ENCODE results near the gene RAMACL.
"Not testable (repeated sequence)": the region's sequence is repeated elsewhere in the genome, so short reads cannot be mapped to it uniquely, and the experiment has no call there.

The RAMACL gene

DNA sequence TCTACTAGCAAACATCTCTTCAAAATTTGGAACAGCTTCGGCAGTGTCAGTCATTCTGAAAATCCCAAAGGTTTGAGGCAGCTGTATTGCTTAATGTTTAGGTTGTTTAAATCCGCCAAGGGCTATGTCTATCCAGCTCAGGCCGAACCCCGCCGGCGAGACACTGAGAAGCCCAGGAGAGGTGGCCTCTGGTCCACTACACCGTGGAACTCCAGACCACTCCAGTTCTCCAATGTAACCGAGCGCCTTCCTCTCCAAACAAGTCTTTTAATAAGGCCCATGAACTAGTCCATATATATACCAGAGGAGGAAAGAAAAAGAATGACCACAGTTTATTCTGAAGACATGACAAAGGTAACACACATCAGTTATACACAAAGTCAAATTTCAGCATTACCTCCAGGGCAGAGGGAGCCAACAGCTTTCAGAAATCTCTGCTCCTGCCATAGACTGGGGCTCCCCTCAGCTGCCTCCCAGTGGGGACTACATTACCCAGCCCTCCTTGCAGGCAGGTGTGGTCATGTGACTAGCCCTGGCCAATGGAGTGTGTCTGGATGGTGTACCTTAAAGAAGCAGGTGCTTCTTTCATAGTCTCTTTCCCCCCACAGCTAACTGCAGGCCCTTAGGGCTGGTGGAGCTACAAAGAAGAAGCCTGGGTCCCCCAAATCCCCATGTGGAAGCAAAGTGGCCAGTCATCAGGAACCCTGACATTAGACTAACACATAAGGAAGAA lies at the start of gene RAMACL:
TSS of gene RAMACL (minus strand) at position 255 of the 733 bp plus-strand sequence. CDS start at position 54, 201 bp downstream.
- Mint-ChIP-seq H3K4me1 (peaks cover 36 to 49% of the 10 kb centered on the region in 2 donors), H3K27me3 (no peaks in the 10 kb centered on the region), H3K27ac (no peak within 1 kb of the TSS), H3K4me3 (peak within 1 kb of the TSS in 1 of 2 donors; percentile 37), H3K36me3 (no peaks in the 10 kb centered on the region), H3K9me3 (no peaks in the 10 kb centered on the region)
- ATAC-seq (replicated peaks) (peak; percentile 53 to 54), DNase-seq (peak; percentile 38)

DNA sequence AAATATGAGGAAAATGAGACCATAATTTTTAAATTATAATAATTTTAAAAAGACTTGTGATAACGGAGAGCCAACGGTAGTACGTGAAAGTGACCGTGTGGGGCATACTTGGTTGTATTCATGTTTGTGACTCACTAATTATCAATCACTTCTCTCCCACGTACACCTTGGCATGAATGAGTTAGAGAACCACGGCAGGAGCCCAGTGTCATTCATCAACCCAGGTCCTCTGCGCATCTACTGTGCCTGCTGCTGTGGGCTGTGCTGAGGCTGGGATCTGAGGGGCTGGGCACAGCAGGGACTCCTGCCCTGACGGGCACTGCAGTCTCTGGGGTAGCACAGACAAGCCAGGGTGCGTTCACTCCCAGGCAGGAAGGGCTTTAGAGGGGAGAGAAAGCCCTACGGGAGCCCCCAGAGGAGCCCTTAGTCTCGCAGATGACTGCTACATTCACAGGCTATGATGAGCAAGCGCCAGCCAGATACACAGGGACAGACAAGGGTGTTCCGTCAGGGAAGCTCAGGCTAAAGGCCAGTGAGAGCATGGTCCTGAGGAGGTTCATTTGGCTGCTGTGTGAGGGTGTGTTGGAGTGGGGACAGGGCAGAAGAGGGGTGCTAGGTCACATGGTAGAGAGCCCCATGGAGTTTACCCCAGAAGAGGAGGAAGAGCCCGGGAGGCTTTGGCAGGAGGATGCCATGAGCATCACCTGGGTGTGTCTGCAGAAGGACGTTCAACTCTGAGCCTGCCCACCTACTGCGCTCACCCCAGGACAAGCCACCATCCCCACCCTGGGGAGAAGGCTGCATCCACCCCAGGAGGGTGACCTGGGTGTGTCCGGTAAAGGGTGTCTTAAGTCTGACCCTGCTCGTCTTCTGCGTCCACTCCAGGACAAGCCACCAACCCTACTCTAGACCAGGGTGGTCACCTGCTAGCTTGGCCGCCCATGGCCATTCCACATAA lies 48.8 kb upstream of the RAMACL start:
- H3K9me3 Mint-ChIP-seq, result peaks cover 5% of the 10 kb centered on the region in 2 donors
- no peak overlapping the region for H3K4me3 Mint-ChIP-seq
- no peak for DNase-seq
- H3K27me3 Mint-ChIP-seq, result peaks cover 48 to 62% of the 10 kb centered on the region in 2 donors
- peaks cover 47 to 79% of the 10 kb centered on the region in 2 donors for H3K4me1 Mint-ChIP-seq
- ATAC-seq (replicated peaks), result no peak
- no peak overlapping the region for H3K27ac Mint-ChIP-seq
- peaks cover 8 to 13% of the 10 kb centered on the region in 2 donors for H3K36me3 Mint-ChIP-seq

DNA sequence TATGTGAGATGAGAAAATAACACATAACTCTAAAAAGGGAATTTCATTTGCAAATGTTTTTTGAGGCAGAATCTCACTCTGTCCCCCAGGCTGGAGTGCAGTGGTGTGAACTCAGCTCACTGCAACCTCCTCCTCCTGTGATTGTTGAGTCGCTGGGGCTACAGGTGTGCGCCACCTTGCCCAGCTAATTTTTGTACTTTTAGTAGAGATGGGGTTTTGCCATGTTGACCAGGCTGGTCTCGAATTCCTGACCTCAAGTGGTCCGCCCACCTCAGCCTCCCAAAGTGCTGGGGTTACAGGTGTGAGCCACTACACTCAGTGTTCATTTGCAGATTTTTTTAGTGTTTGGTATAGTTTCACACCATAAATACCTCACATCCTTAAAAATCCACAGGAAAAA lies 48.1 kb upstream of the RAMACL start:
- ATAC-seq (replicated peaks), result not testable (repeated sequence)

DNA sequence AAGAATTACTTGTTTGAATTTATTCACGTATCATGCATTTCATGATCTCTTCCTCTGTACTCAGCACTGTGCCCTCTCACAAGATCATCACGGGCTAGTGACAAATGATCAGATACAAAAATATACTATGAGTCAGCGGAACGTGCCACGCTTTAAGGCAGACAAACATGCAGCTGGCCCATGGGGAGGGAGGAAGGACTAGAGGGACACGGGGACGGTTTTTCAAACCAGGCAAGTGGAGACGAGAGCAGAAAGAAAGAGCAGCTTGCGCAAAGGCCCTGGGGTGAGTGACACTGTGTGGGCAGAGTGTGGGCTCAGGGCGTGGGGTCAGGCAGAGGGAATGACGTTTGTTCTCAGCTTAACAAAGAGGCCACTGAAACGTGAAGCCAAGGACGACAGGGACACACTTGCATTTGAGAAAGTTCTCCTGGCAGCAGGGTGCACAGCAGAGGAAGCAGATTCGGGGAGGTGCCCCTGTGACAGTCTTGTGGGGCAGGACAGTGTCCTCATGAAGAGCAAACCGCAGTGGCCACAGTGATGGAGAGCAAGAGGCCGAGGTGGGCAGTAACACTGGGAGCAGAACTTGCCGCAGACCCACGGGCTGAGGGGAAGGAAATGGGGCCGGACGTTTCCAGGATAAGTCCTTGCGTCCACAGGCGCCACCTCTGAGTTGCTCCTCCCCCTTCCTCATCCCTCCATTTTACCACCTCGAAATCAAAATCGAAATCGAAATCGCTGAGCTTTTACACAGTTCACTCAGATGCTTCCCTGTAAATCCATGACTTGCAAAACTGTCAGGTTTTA lies 47.5 kb upstream of the RAMACL start:
- ATAC-seq (replicated peaks), result peak in 1 of 2 donors; percentile 26
- H3K36me3 Mint-ChIP-seq, result peaks cover 8 to 14% of the 10 kb centered on the region in 2 donors
- no peak for DNase-seq
- peak overlapping the region in 1 of 2 donors; percentile 0 for H3K4me3 Mint-ChIP-seq
- H3K9me3 Mint-ChIP-seq, result peaks cover 5% of the 10 kb centered on the region in 2 donors
- H3K4me1 Mint-ChIP-seq, result peaks cover 43 to 79% of the 10 kb centered on the region in 2 donors
- peak overlapping the region; percentile 57 for H3K27ac Mint-ChIP-seq
- peaks cover 44 to 59% of the 10 kb centered on the region in 2 donors for H3K27me3 Mint-ChIP-seq

More for the DNA sequence above, 48.1 kb upstream of the RAMACL start:
- peaks cover 8 to 16% of the 10 kb centered on the region in 2 donors for H3K36me3 Mint-ChIP-seq
- H3K9me3 Mint-ChIP-seq, DNase-seq, H3K4me3 Mint-ChIP-seq, H3K27ac Mint-ChIP-seq: not testable (repeated sequence)
- peaks cover 46 to 79% of the 10 kb centered on the region in 2 donors for H3K4me1 Mint-ChIP-seq
- peaks cover 46 to 62% of the 10 kb centered on the region in 2 donors for H3K27me3 Mint-ChIP-seq

DNA sequence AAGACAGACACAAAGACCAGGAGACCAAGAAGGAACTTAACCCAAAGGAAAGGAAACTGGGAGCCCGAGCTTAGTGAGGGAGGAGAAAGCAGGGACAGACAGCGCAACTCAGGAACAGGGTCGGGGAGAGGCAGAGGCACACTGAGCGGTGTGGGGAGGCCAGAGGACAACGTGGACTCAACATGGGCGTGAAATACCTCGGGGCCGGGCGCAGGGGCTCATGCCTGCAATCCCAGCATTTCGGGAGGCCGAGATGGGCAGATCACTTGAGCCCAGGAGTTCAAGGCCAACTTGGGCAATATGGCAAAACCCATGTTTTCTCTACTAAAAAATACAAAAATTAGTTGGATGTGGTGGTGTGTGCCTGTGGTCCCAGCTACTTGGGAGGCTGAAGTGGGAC lies 46.3 kb upstream of the RAMACL start:
- Mint-ChIP-seq H3K9me3 (peaks cover 5% of the 10 kb centered on the region in 2 donors), H3K36me3 (peaks cover 8 to 14% of the 10 kb centered on the region in 2 donors), H3K4me3 (no peak overlapping the region), H3K27ac (no peak overlapping the region), H3K27me3 (peaks cover 49 to 54% of the 10 kb centered on the region in 2 donors), H3K4me1 (peaks cover 43 to 79% of the 10 kb centered on the region in 2 donors)
- DNase-seq (no peak), ATAC-seq (replicated peaks) (no peak)

DNA sequence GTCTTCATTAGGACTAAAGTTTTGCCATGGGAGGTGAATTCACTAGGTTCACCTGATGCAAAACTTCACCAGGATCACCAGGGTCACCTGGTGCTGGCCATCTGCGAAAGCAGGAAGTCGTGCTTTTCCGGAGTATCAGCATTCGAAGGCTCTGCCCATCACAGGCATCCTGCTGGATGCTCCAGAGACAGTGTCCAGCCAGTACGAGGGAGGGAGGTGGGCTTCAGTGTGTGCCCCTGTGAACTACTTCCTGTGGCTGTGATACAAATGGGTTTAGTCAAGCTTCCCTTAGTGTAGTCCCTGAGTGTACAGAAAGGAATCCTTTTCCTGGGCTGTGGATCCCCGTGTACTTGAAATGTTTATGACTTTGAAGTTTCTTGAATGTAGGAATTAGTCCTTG lies 44.0 kb upstream of the RAMACL start:
- no peak for ATAC-seq (replicated peaks)
- DNase-seq, result no peak
- H3K36me3 Mint-ChIP-seq, result peaks cover 10 to 14% of the 10 kb centered on the region in 2 donors
- peaks cover 40 to 70% of the 10 kb centered on the region in 2 donors for H3K4me1 Mint-ChIP-seq
- H3K4me3 Mint-ChIP-seq, result peak overlapping the region; percentile 21 to 41
- peak overlapping the region; percentile 94 for H3K27ac Mint-ChIP-seq
- H3K9me3 Mint-ChIP-seq, result peaks cover 5% of the 10 kb centered on the region in 2 donors
- peaks cover 35% of the 10 kb centered on the region in 2 donors for H3K27me3 Mint-ChIP-seq

DNA sequence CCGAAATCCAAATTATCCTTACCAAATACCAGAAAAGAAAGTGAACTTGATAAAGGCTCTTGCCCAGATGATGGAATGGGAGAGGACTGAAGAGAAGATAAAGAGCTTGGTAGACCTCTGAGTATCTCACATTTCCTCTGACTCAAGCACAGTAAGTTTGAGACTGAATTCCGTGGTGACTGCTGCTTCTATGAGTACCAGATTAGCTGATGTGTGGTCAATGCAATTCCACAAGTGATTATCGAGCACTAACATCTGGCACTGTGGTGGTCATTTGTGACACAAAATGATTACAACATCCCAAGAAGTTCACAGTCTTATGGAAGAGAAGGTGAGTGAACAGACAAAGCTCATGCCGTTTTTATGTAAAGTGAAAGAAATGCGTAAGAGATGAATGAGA lies 43.1 kb upstream of the RAMACL start:
- peaks cover 31 to 34% of the 10 kb centered on the region in 2 donors for H3K27me3 Mint-ChIP-seq
- no peak overlapping the region for H3K4me3 Mint-ChIP-seq
- no peak for DNase-seq
- no peak for ATAC-seq (replicated peaks)
- peaks cover 13 to 14% of the 10 kb centered on the region in 2 donors for H3K36me3 Mint-ChIP-seq
- peaks cover 5% of the 10 kb centered on the region in 2 donors for H3K9me3 Mint-ChIP-seq
- peaks cover 40 to 73% of the 10 kb centered on the region in 2 donors for H3K4me1 Mint-ChIP-seq
- peak overlapping the region; percentile 26 for H3K27ac Mint-ChIP-seq

DNA sequence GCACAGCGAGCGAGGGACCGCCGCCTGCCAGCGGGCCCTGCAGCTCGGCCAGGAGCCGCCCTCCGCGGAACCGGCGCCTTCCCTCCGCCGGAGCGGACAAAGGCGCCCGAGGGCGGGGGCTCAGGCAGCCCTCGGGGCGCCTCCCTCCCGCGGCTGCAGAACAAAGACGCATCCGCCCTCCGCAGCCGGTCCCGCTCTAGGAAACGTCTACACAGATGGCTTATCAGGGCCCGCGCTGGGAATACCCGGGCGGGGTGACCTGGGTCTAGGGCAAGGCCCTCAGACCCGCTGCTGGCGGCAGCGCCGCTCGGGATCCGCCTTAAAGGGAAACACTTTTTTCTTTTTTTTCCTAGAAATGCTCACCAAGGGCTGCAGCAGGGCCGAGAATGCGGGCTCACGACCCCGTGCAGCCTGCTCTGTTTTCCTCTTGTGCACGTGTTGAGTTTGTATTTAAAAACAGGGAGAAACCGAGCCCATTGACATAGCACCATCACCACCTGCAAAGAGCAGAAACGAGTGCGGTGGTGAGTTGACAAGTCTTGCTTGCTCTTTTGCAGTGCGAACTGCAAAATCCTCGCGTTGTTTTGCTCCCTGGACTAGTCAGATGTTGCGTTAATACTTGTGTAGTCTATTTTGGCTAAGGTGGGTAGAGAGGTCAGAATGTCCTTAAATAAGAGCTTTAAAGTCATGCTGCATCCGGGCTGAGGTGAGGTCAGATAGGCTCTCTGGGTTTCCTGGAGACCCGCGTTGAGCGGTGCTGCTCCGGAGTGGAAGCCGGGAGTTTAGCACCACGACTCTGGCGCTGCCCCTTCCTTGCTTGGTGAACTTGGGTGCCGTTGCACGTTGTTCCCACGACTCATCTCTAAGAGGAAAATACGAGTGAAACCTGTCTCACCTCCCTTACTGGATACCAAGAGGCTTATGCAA lies 41.7 kb upstream of the RAMACL start:
- peaks cover 35 to 69% of the 10 kb centered on the region in 2 donors for H3K4me1 Mint-ChIP-seq
- H3K27ac Mint-ChIP-seq, result peak overlapping the region; percentile 94
- ATAC-seq (replicated peaks) (peak; percentile 27 to 29), DNase-seq (peak; percentile 53)
- peaks cover 24 to 26% of the 10 kb centered on the region in 2 donors for H3K27me3 Mint-ChIP-seq
- H3K9me3 Mint-ChIP-seq, result no peaks in the 10 kb centered on the region
- peaks cover 7 to 9% of the 10 kb centered on the region in 2 donors for H3K36me3 Mint-ChIP-seq
- peak overlapping the region; percentile 92 to 95 for H3K4me3 Mint-ChIP-seq

DNA sequence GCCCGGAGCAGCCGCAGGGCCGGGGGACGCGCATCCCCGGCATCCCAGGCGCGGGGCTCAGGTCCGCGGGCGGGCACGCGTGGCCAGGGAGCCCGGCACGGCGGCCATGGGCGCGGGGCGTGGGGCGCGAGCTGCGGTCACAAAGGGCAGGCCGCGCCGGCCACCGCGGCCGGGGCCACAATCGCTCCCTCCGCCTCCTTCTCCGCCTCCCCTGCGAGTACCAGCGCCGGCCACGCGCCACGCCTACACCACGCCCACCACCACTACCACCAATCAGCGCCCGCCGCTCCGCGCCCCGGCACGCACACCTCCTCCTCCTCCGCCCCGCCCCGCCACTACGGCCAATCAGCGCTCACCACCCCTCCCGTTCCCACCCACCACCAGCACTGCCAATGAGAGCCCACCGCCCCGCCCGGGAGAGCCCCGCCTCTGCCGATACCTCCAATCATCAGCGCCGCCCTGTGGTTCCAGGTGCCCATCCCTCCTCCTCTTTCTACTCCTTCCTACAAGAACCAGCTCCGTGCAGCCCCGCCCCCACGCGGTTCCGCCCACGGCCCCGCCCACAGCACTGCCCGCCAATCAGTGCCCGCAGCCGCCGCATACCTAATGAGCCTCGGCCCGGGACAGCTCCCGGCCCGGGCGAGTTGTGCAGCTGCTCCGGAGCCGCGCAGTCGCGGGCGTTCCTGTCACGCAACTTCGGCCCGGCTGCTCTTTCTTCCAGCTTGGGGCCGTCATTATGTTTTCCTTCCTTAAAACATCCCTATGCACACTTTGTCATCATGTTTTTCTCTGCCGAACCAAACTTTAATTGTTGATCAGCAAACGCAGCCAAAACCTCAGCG lies 40.8 kb upstream of the RAMACL start, which contains the start of gene RPS6KA2:
TSS of gene RPS6KA2 (minus strand) at position 219 of the 842 bp plus-strand sequence. CDS start 232 bp downstream, outside the sequence.
- ATAC-seq (replicated peaks), result peak; percentile 80
- H3K27me3 Mint-ChIP-seq, result peaks cover 16 to 26% of the 10 kb centered on the region in 2 donors
- peaks cover 33 to 60% of the 10 kb centered on the region in 2 donors for H3K4me1 Mint-ChIP-seq
- H3K27ac Mint-ChIP-seq, result peak within 1 kb of the TSS; percentile 94
- peak within 1 kb of the TSS; percentile 92 to 95 for H3K4me3 Mint-ChIP-seq
- peak; percentile 100 for DNase-seq
- peaks cover 4 to 5% of the 10 kb centered on the region in 2 donors for H3K36me3 Mint-ChIP-seq
- H3K9me3 Mint-ChIP-seq, result no peaks in the 10 kb centered on the region

DNA sequence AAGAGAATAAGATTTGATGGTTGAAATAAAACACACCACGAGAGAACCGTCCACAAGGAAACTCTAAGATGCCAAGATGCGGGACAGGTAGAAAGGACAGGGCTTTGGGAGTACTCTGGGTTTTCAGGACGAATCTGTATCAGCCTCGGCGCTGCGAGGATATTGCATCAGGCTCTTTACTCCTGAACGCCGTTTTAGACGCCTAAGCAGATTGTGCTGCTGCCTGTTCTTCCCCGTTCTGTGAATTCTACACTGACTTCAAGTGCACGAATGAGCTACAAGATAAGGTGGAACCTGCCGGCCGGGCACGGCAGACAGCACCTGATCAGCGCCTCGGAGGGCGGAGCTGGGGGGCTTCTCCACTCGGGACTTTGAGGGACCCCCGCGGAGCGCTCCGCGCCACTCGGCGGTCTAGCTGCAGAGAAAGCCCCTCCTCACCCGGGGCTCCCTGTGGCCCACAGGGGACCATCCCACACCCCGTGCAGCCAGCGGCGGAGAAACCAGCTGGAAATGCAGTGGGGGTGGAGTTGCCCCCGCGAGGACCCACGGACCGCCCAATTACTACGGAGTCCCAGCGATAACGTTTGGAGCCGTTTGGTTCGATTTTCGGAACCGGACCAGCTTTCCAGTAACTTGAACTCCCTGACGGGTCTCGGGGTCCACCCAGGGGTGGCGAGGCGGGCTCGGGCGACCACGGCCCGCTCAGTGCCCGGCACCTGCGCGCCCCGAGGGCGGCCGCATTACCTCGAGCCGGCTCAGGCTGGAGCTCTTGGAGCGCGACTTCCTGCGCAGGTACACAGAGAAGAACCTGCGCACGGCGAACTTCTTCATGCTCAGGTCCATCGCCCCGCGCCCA lies 39.9 kb upstream of the RAMACL start:
- Mint-ChIP-seq H3K27me3 (peaks cover 9 to 26% of the 10 kb centered on the region in 2 donors), H3K4me3 (peak overlapping the region; percentile 83 to 95), H3K27ac (no peak overlapping the region), H3K9me3 (no peaks in the 10 kb centered on the region), H3K4me1 (peaks cover 26 to 52% of the 10 kb centered on the region in 2 donors), H3K36me3 (peaks cover 4 to 5% of the 10 kb centered on the region in 2 donors)
- DNase-seq (no peak), ATAC-seq (replicated peaks) (peak; percentile 3 to 6)

DNA sequence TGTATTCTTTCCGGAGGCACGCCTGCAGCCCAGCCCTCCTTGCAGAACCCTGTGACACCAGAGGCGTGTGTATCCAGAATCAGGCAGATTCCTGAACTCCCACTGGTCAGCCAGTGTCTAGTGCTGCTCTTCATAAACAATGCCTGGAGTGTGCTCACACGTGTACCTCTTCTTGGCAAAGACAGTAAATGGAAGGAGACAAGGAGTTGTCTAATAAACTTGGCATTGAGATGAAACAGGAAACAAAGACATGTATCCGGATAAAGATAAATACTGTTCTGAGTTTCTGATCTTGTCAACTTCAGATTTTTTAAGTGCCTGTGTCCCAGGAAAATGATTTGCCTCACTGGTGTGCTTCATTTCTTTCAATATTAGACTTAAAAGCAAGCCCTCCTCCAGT lies 38.9 kb upstream of the RAMACL start:
- H3K9me3 Mint-ChIP-seq, result no peaks in the 10 kb centered on the region
- H3K27ac Mint-ChIP-seq, result no peak overlapping the region
- peaks cover 18 to 42% of the 10 kb centered on the region in 2 donors for H3K4me1 Mint-ChIP-seq
- H3K4me3 Mint-ChIP-seq, result no peak overlapping the region
- H3K27me3 Mint-ChIP-seq, result peaks cover 8 to 26% of the 10 kb centered on the region in 2 donors
- ATAC-seq (replicated peaks) (no peak), DNase-seq (no peak)
- H3K36me3 Mint-ChIP-seq, result peaks cover 4 to 5% of the 10 kb centered on the region in 2 donors
